Natural killer cell (primary cell): Measurements from ENCODE around the gene CDC5L. TPM values are rescaled to one million over a fixed set of nuclear protein-coding genes. Genes with fewer than 3 reads are reported as not detected.

Source experiments
- ATAC-seq, 3 donors: fragments of 150-1000 bp in 2 of 3; fragments of 200-7000 bp in 1 of 3; cut with Tn5 transposase; 1 replicate in 1 of 3; 2 replicates in 2 of 3; pipeline ENCODE4 v1.10.0; 2021; ENCODE audit warnings: mild to moderate bottlenecking in 2 of 3, moderate library complexity in 2 of 3
- DNase-seq, 2 donors: peaks; one replicate each; pipeline versions ENCODE4 v3.0.0 to v3.0.0-alpha.2; 2013 to 2021; ENCODE audit warnings: mixed read lengths in 1 of 2
- H3K27ac ChIP-seq: one replicate; pipeline ENCODE4 v1.5.1; 2013; ENCODE audit warnings: mild to moderate bottlenecking, low read length
- H3K27me3 ChIP-seq: one replicate; pipeline ENCODE4 v1.6.1; 2013; ENCODE audit warnings: low read length; ENCODE audit not compliant: control insufficient read depth, insufficient read depth
- H3K36me3 ChIP-seq: one replicate; pipeline ENCODE4 v1.6.1; 2013; ENCODE audit warnings: low read length; ENCODE audit not compliant: control insufficient read depth, insufficient read depth
- H3K4me1 ChIP-seq: one replicate; pipeline ENCODE4 v1.6.1; 2013; ENCODE audit warnings: low read length; ENCODE audit not compliant: control insufficient read depth, insufficient read depth
- H3K4me3 ChIP-seq: one replicate; pipeline ENCODE4 v1.5.1; 2013; ENCODE audit warnings: low read length
- H3K9me3 ChIP-seq: one replicate; pipeline ENCODE4 v1.6.1; 2013; ENCODE audit warnings: low read length; ENCODE audit not compliant: control insufficient read depth, insufficient read depth
- H3K27ac Mint-ChIP-seq, 2 donors: one replicate each; pipeline ENCODE4 v1.8.0; 2022; ENCODE audit warnings: mild to moderate bottlenecking in 2 of 2, mixed read lengths in 2 of 2, moderate library complexity in 1 of 2
- H3K27me3 Mint-ChIP-seq, 2 donors: one replicate each; pipeline ENCODE4 v1.8.0; 2022; ENCODE audit warnings: low read depth in 2 of 2, mixed read lengths in 2 of 2
- H3K36me3 Mint-ChIP-seq: one replicate; pipeline ENCODE4 v1.8.0; 2022; ENCODE audit warnings: mixed read lengths
- H3K4me1 Mint-ChIP-seq, 2 donors: one replicate each; pipeline ENCODE4 v1.8.0; 2022; ENCODE audit warnings: mixed read lengths in 2 of 2
- H3K4me3 Mint-ChIP-seq: one replicate; pipeline ENCODE4 v1.8.0; 2022; ENCODE audit warnings: mild to moderate bottlenecking, moderate library complexity, mixed read lengths
- H3K9me3 Mint-ChIP-seq, 2 donors: one replicate each; pipeline ENCODE4 v1.8.0; 2022; ENCODE audit warnings: mixed read lengths in 2 of 2
- CTCF ChIP-seq: fragments of 200-600 bp; IDR thresholded peaks from one replicate; pipeline ENCODE4 v1.8.0; 2022; ENCODE audit warnings: antibody characterized with exemption
- WGBS: methylation state at CpG from one replicate; pipeline ENCODE4 v1.1.7; 2013; ENCODE audit warnings: missing lambda C conversion rate; ENCODE audit not compliant: insufficient coverage; 5-methylcytosine and 5-hydroxymethylcytosine counted together
- intact Hi-C: fragments of 100-400 bp; cut with micrococcal nuclease; formaldehyde crosslinking; loops from one replicate; pipeline ENCODE4 v1.14.2; 2022
- total RNA-seq, 4 donors: library from RNA; stranded (reverse); fragments of 120-200 nt in 1 of 4; gene quantifications; one replicate each; pipeline versions ENCODE4 v1.2.3 to v1.2.4, GENCODE V29; 2013 to 2022

CDC5L gene
- total RNA-seq, 3 donors from 2014 or later (not counting 1 experiment from before 2014, with no cell fraction given): 22.0 to 25.0 (median 24.9) TPM

- no peaks in the 10 kb centered on the region for H3K4me1 Mint-ChIP-seq
- no peaks in the 10 kb centered on the region for H3K27me3 ChIP-seq
- H3K36me3 ChIP-seq: peaks cover 9% of the 10 kb centered on the region
- H3K4me1 ChIP-seq: no peaks in the 10 kb centered on the region
- no peak overlapping the region for H3K27ac ChIP-seq
- no peak for DNase-seq
- 72% methylated on average over 5 of the region's 5 CpGs for WGBS
- no peaks in the 10 kb centered on the region for H3K9me3 Mint-ChIP-seq
- intact Hi-C loops: no loop called here
- no peaks in the 10 kb centered on the region for H3K27me3 Mint-ChIP-seq
- no peak overlapping the region for H3K4me3 Mint-ChIP-seq
- H3K9me3 ChIP-seq: no peaks in the 10 kb centered on the region
- TF ChIP-seq CTCF: no peak
- H3K36me3 Mint-ChIP-seq: no peaks in the 10 kb centered on the region
- ATAC-seq: no peak
- no peak overlapping the region for H3K4me3 ChIP-seq
- peak overlapping the region in 1 of 2 donors; percentile 51 for H3K27ac Mint-ChIP-seq
These were observed 66.7 kb downstream of the CDC5L start for GRCh38 chr6:44454198-44454597.

GRCh38 chr6:44456070-44456965 lies 68.8 kb downstream of the CDC5L start:
- H3K36me3 Mint-ChIP-seq: no peaks in the 10 kb centered on the region
- Histone ChIP-seq H3K27me3 (no peaks in the 10 kb centered on the region), H3K4me3 (no peak overlapping the region), H3K27ac (no peak overlapping the region), H3K36me3 (peaks cover 9% of the 10 kb centered on the region), H3K9me3 (no peaks in the 10 kb centered on the region), H3K4me1 (no peaks in the 10 kb centered on the region)
- TF ChIP-seq CTCF: peak; percentile 79
- WGBS: 56% methylated on average over 15 of the region's 16 CpGs
- H3K4me3 Mint-ChIP-seq: no peak overlapping the region
- H3K27me3 Mint-ChIP-seq: no peaks in the 10 kb centered on the region
- H3K9me3 Mint-ChIP-seq: no peaks in the 10 kb centered on the region
- DNase-seq (peak; percentile 28 to 68), ATAC-seq (peak; percentile 67 to 87 (median 75))
- no peaks in the 10 kb centered on the region for H3K4me1 Mint-ChIP-seq
- no peak overlapping the region for H3K27ac Mint-ChIP-seq
- intact Hi-C loops: no loop called here

- 90% methylated on average over 5 of the region's 5 CpGs for WGBS
- intact Hi-C loops: no loop called here
- no peaks in the 10 kb centered on the region for H3K4me1 Mint-ChIP-seq
- Histone ChIP-seq H3K27me3 (no peaks in the 10 kb centered on the region), H3K4me1 (no peaks in the 10 kb centered on the region), H3K9me3 (no peaks in the 10 kb centered on the region), H3K4me3 (no peak overlapping the region), H3K36me3 (peaks cover 4% of the 10 kb centered on the region), H3K27ac (no peak overlapping the region)
- no peak overlapping the region for H3K27ac Mint-ChIP-seq
- no peak overlapping the region for H3K4me3 Mint-ChIP-seq
- DNase-seq (no peak), ATAC-seq (no peak)
- no peaks in the 10 kb centered on the region for H3K27me3 Mint-ChIP-seq
- no peaks in the 10 kb centered on the region for H3K36me3 Mint-ChIP-seq
- no peak for TF ChIP-seq CTCF
- no peaks in the 10 kb centered on the region for H3K9me3 Mint-ChIP-seq
These were observed 69.4 kb downstream of the CDC5L start for GRCh38 chr6:44456966-44457292.
